Left colon (tissue), 2 donors: ENCODE data around the gene ZFYVE27. TPM values are rescaled to one million over a fixed set of nuclear protein-coding genes. Genes with fewer than 3 reads are reported as not detected.
A peak's percentile ranks its signal among the peaks of the same experiment; 100 is the strongest.

Experiments used
- ATAC-seq: fragments of 200-7000 bp; cut with Tn5 transposase; one replicate; pipeline ENCODE4 v1.9.1; 2020; ENCODE audit warnings: mild to moderate bottlenecking, moderate library complexity
- DNase-seq, 2 donors: peaks; one replicate each; pipeline ENCODE4 v3.0.0-alpha.2; 2020
- intact Hi-C, 2 donors: fragments of 100-400 bp; cut with DNase I in 1 of 2; cut with micrococcal nuclease in 1 of 2; formaldehyde crosslinking; loops; one replicate each; pipeline versions ENCODE4 v1.11.2 to v1.14.0; 2022; cut with DNase I, micrococcal nuclease
- total RNA-seq, 2 donors: library from RNA; stranded (reverse); fragmentation: NEBNext Ultra II Directional; extraction: Animal tissue kit (Norgen Biotek cat#: 25700); gene quantifications; one replicate each; pipeline ENCODE4 v1.2.1, GENCODE V29; 2021
- donor health status: DM: no; HTN: no; CAD: no.
- donor health status: DM: yes; HTN: yes; CAD: no.

ZFYVE27 gene
- total RNA-seq, 2 donors from 2014 or later = 52.1 to 57.6 TPM

GRCh38 chr10:97780841-97781617 lies 44.1 kb downstream of the ZFYVE27 start:
- no peak for ATAC-seq
- intact Hi-C loops = no loop called here

GRCh38 chr10:97781618-97782331 lies 44.8 kb downstream of the ZFYVE27 start:
- intact Hi-C loops = no loop called here
- no peak for ATAC-seq
- no peak for DNase-seq

More at GRCh38 chr10:97780841-97781617, 44.1 kb downstream of the ZFYVE27 start:
- DNase-seq = no peak

- no peak for DNase-seq
- no peak for ATAC-seq
- intact Hi-C loops = no loop called here
Measured at GRCh38 chr10:97782455-97783228, 45.7 kb downstream of the ZFYVE27 start.

GRCh38 chr10:97784200-97784810 lies 47.4 kb downstream of the ZFYVE27 start:
- ATAC-seq (no peak), DNase-seq (no peak)
- intact Hi-C loops = no loop called here

GRCh38 chr10:97785231-97785630 lies 48.3 kb downstream of the ZFYVE27 start:
- intact Hi-C loops = no loop called here
- no peak for ATAC-seq
- no peak for DNase-seq

- ATAC-seq (no peak), DNase-seq (no peak)
- intact Hi-C loops = no loop called here
Measured at GRCh38 chr10:97785731-97786130, 48.8 kb downstream of the ZFYVE27 start.

GRCh38 chr10:97788552-97789442 lies 51.9 kb downstream of the ZFYVE27 start:
- intact Hi-C loops = no loop called here
- DNase-seq = peak; percentile 49 to 58
- ATAC-seq = peak; percentile 90

- DNase-seq (no peak), ATAC-seq (no peak)
- intact Hi-C loops = no loop called here
Measured at GRCh38 chr10:97789770-97790397, 53.0 kb downstream of the ZFYVE27 start.

- intact Hi-C loops = no loop called here
- DNase-seq (peak; percentile 43 to 68), ATAC-seq (peak; percentile 49)
Measured at GRCh38 chr10:97791824-97792721, 55.1 kb downstream of the ZFYVE27 start.

- ATAC-seq (no peak), DNase-seq (no peak)
- intact Hi-C loops = no loop called here
Measured at GRCh38 chr10:97795886-97796285, 59.0 kb downstream of the ZFYVE27 start.

- intact Hi-C loops = no loop called here
- no peak for ATAC-seq
Measured at GRCh38 chr10:97796651-97797050, 59.7 kb downstream of the ZFYVE27 start.

GRCh38 chr10:97798958-97799610 lies 62.2 kb downstream of the ZFYVE27 start:
- intact Hi-C loops = no loop called here
- ATAC-seq = no peak
- no peak for DNase-seq

More at GRCh38 chr10:97796651-97797050, 59.7 kb downstream of the ZFYVE27 start:
- DNase-seq = no peak

GRCh38 chr10:97800474-97800873 lies 63.5 kb downstream of the ZFYVE27 start:
- ATAC-seq (no peak), DNase-seq (no peak)
- intact Hi-C loops = no loop called here

GRCh38 chr10:97801422-97801821 lies 64.5 kb downstream of the ZFYVE27 start:
- ATAC-seq (no peak), DNase-seq (no peak)

GRCh38 chr10:97805096-97805884 lies 68.4 kb downstream of the ZFYVE27 start:
- ATAC-seq (no peak), DNase-seq (no peak)
- intact Hi-C loops = no loop called here

More at GRCh38 chr10:97801422-97801821, 64.5 kb downstream of the ZFYVE27 start:
- intact Hi-C loops = no loop called here
